H9 (cell line): Measurements from ENCODE around the gene TEX51. TPM values are rescaled to one million over a fixed set of nuclear protein-coding genes. Genes with fewer than 3 reads are reported as not detected.

ENCODE experiments used
- DNase-seq: peaks from one replicate; pipeline ENCODE4 v3.0.0-alpha.2; 2017
- H2AFZ ChIP-seq: one replicate; pipeline ENCODE4 v1.6.1; 2013; ENCODE audit warnings: mild to moderate bottlenecking, low read length, control low read depth, moderate library complexity
- H2AK5ac ChIP-seq: 2 replicates; pipeline ENCODE4 v1.6.1; 2013; ENCODE audit warnings: low read length, control low read depth, mixed read lengths; ENCODE audit not compliant: insufficient read length
- H2BK120ac ChIP-seq: one replicate; pipeline ENCODE4 v1.6.1; 2013; ENCODE audit warnings: low read depth, mild to moderate bottlenecking, low read length, control low read depth, inconsistent platforms; ENCODE audit not compliant: poor library complexity, severe bottlenecking
- H2BK12ac ChIP-seq: 2 replicates; pipeline ENCODE4 v1.6.1; 2013; ENCODE audit warnings: low read length, control low read depth, mixed read lengths, low read depth; ENCODE audit not compliant: insufficient read length
- H2BK15ac ChIP-seq: 2 replicates; pipeline ENCODE4 v1.6.1; 2013; ENCODE audit warnings: low read depth, low read length, control low read depth
- H2BK20ac ChIP-seq: one replicate; pipeline ENCODE4 v1.6.1; 2013; ENCODE audit warnings: low read depth, mild to moderate bottlenecking, low read length, control low read depth, inconsistent platforms; ENCODE audit not compliant: poor library complexity, severe bottlenecking
- H2BK5ac ChIP-seq: 2 replicates; pipeline ENCODE4 v1.6.1; 2013; ENCODE audit warnings: low read length, control low read depth, mixed read lengths; ENCODE audit not compliant: insufficient read length
- H3K14ac ChIP-seq: 2 replicates; pipeline ENCODE4 v1.6.1; 2013; ENCODE audit warnings: low read length, control low read depth; ENCODE audit not compliant: insufficient read depth
- H3K18ac ChIP-seq: 2 replicates; pipeline ENCODE4 v1.6.1; 2013; ENCODE audit warnings: low read depth, mild to moderate bottlenecking, mixed read lengths, low read length, control low read depth; ENCODE audit not compliant: insufficient read length
- H3K23ac ChIP-seq: 2 replicates; pipeline ENCODE4 v1.6.1; 2013; ENCODE audit warnings: low read length, control low read depth, mixed read lengths, low read depth; ENCODE audit not compliant: insufficient read length
- H3K23me2 ChIP-seq: 2 replicates; pipeline ENCODE4 v1.6.1; 2013; ENCODE audit warnings: low read depth, mild to moderate bottlenecking, mixed read lengths, low read length, control low read depth; ENCODE audit not compliant: insufficient read length, poor library complexity, severe bottlenecking
- H3K27ac ChIP-seq: 2 replicates; pipeline ENCODE4 v1.5.1; 2013; ENCODE audit warnings: low read length, control low read depth, mixed read lengths, low read depth; ENCODE audit not compliant: insufficient read length
- H3K27me3 ChIP-seq: 2 replicates; pipeline ENCODE4 v1.6.1; 2013; ENCODE audit warnings: low read length, control low read depth, inconsistent platforms; ENCODE audit not compliant: insufficient read depth
- H3K4ac ChIP-seq: 2 replicates; pipeline ENCODE4 v1.6.1; 2013; ENCODE audit warnings: low read depth, mild to moderate bottlenecking, control low read depth, inconsistent platforms, low read length, moderate library complexity
- H3K4me1 ChIP-seq: 2 replicates; pipeline ENCODE4 v1.6.1; 2013; ENCODE audit warnings: low read length, control low read depth, inconsistent platforms; ENCODE audit not compliant: insufficient read depth
- H3K4me2 ChIP-seq: 2 replicates; pipeline ENCODE4 v1.6.1; 2013; ENCODE audit warnings: low read length, control low read depth, mixed read lengths; ENCODE audit not compliant: insufficient read length, insufficient read depth
- H3K56ac ChIP-seq: 2 replicates; pipeline ENCODE4 v1.6.1; 2013; ENCODE audit warnings: low read depth, mild to moderate bottlenecking, mixed read lengths, low read length, control low read depth; ENCODE audit not compliant: insufficient read length
- H3K79me1 ChIP-seq: 2 replicates; pipeline ENCODE4 v1.6.1; 2013; ENCODE audit warnings: low read depth, mild to moderate bottlenecking, moderate library complexity, low read length, control low read depth, inconsistent platforms; ENCODE audit not compliant: insufficient read depth, poor library complexity, severe bottlenecking
- H3K79me2 ChIP-seq: 2 replicates; pipeline ENCODE4 v1.6.1; 2013; ENCODE audit warnings: low read length, control low read depth, inconsistent platforms; ENCODE audit not compliant: insufficient read depth
- H3K9ac ChIP-seq: 2 replicates; pipeline ENCODE4 v1.6.1; 2013; ENCODE audit warnings: low read length, control low read depth, mixed read lengths; ENCODE audit not compliant: insufficient read length; ENCODE audit errors: extremely low read depth
- H3K9me3 ChIP-seq: one replicate; pipeline ENCODE4 v1.6.1; 2013; ENCODE audit warnings: low read depth, low read length, inconsistent platforms; ENCODE audit not compliant: control insufficient read depth
- H3T11ph ChIP-seq: one replicate; pipeline ENCODE4 v1.6.1; 2013; ENCODE audit warnings: mild to moderate bottlenecking, low read length, control low read depth, inconsistent platforms
- H4K20me1 ChIP-seq: one replicate; pipeline ENCODE4 v1.6.1; 2013; ENCODE audit not compliant: control insufficient read depth, insufficient read length, insufficient read depth
- H4K5ac ChIP-seq: 2 replicates; pipeline ENCODE4 v1.6.1; 2013; ENCODE audit warnings: low read depth, mild to moderate bottlenecking, mixed read lengths, low read length, control low read depth; ENCODE audit not compliant: insufficient read length
- H4K8ac ChIP-seq: replicated peaks from 2 replicates; pipeline ENCODE4 v1.6.1; 2013; ENCODE audit warnings: low read length, control low read depth, mixed read lengths, low read depth; ENCODE audit not compliant: insufficient read length
- H4K91ac ChIP-seq: 2 replicates; pipeline ENCODE4 v1.6.1; 2013; ENCODE audit warnings: low read depth, mild to moderate bottlenecking, moderate library complexity, mixed read lengths, low read length, control low read depth; ENCODE audit not compliant: insufficient read length
- H3K27ac Mint-ChIP-seq, 3 experiments: 2 replicates in 2 of 3; 3 replicates in 1 of 3; pipeline ENCODE4 v1.8.0; 2020 to 2021; ENCODE audit warnings: mixed read lengths in 3 of 3, mild to moderate bottlenecking in 1 of 3, moderate library complexity in 1 of 3
- H3K27me3 Mint-ChIP-seq: 2 replicates; pipeline ENCODE4 v1.8.0; 2021; ENCODE audit warnings: low read depth, mild to moderate bottlenecking, moderate library complexity, mixed read lengths
- H3K36me3 Mint-ChIP-seq, 3 experiments: 2 replicates in 2 of 3; 3 replicates in 1 of 3; pipeline ENCODE4 v1.8.0; 2020 to 2021; ENCODE audit warnings: low read depth in 3 of 3, mixed read lengths in 3 of 3; ENCODE audit not compliant: insufficient read depth in 1 of 3
- H3K4me1 Mint-ChIP-seq, 2 experiments: 2 replicates each; pipeline ENCODE4 v1.8.0; 2020; ENCODE audit warnings: mixed read lengths in 2 of 2
- H3K4me3 Mint-ChIP-seq, 2 experiments: 2 replicates in 1 of 2; 3 replicates in 1 of 2; pipeline ENCODE4 v1.8.0; 2020 to 2021; ENCODE audit warnings: mild to moderate bottlenecking in 2 of 2, mixed read lengths in 2 of 2, moderate library complexity in 1 of 2
- H3K9me3 Mint-ChIP-seq, 2 experiments: 2 replicates in 1 of 2; 3 replicates in 1 of 2; pipeline ENCODE4 v1.8.0; 2020; ENCODE audit warnings: mild to moderate bottlenecking in 2 of 2, mixed read lengths in 2 of 2, moderate library complexity in 1 of 2
- WGBS: extraction: QIAGEN DNeasy Blood & Tissue Kit; methylation state at CpG from one replicate; pipeline ENCODE4 v1.1.7; 2013; ENCODE audit warnings: missing lambda C conversion rate, low lambda C conversion rate, mixed read lengths; ENCODE audit not compliant: insufficient read length; ENCODE audit errors: extremely low coverage; 5-methylcytosine and 5-hydroxymethylcytosine counted together
- total RNA-seq: library from RNA; stranded (reverse); gene quantifications from 2 replicates; pipeline ENCODE4 v1.2.1, GENCODE V29; 2021
- TF ChIP-seq, protein P1 (sequence below): fragments of 200-600 bp; sonication (generic); conservative IDR thresholded peaks from 3 replicates; pipeline ENCODE4 v1.8.0; 2021; ENCODE audit warnings: antibody characterized with exemption, mild to moderate bottlenecking

TEX51 gene
- total RNA-seq, 1 experiment from 2014 or later: not detected

DNA sequence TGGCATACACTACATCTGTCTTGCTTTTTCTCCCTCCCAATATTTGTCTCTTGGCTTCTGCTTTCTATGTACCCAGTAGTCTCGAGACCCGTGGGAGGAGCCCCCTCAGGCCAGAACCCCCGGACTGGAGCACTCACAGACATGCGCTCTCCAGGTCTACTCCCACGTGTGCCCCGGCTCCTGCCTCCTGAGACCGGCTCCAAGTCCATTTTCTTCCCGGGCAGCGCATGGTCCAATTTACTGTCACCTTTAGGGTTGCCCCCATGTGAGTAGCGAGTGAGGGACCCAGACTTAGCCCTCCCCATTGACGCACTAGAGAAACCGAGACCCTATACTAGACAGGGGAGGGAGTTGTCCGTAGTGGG is 11.8 kb upstream of the TEX51 start:
- peaks cover 0 to 3% of the 10 kb centered on the region in 2 experiments; a peak in 1 of 5 replicates for H3K9me3 Mint-ChIP-seq
- Histone ChIP-seq H3K23ac (no peak overlapping the region), H3T11ph (no peak overlapping the region), H3K18ac (no peak overlapping the region), H3K23me2 (peaks cover 5% of the 10 kb centered on the region), H2AFZ (no peak overlapping the region), H3K79me1 (no peaks in the 10 kb centered on the region), H3K14ac (no peak overlapping the region), H2BK5ac (no peak overlapping the region), H2BK12ac (no peak overlapping the region), H4K91ac (no peak overlapping the region), H4K20me1 (no peaks in the 10 kb centered on the region), H3K4ac (no peak overlapping the region), H3K56ac (no peak overlapping the region), H3K9me3 (no peaks in the 10 kb centered on the region), H2BK20ac (no peak overlapping the region), H3K9ac (no peak overlapping the region), H4K5ac (no peak overlapping the region), H4K8ac (no peak overlapping the region), H3K4me1 (no peaks in the 10 kb centered on the region), H3K79me2 (no peaks in the 10 kb centered on the region), H2BK15ac (no peak overlapping the region), H3K27me3 (no peaks in the 10 kb centered on the region), H2AK5ac (no peak overlapping the region), H3K4me2 (peak overlapping the region; percentile 58), H3K27ac (no peak overlapping the region), H2BK120ac (no peak overlapping the region)
- peaks cover 24% of the 10 kb centered on the region for H3K27me3 Mint-ChIP-seq
- TF ChIP-seq, protein P1, sequence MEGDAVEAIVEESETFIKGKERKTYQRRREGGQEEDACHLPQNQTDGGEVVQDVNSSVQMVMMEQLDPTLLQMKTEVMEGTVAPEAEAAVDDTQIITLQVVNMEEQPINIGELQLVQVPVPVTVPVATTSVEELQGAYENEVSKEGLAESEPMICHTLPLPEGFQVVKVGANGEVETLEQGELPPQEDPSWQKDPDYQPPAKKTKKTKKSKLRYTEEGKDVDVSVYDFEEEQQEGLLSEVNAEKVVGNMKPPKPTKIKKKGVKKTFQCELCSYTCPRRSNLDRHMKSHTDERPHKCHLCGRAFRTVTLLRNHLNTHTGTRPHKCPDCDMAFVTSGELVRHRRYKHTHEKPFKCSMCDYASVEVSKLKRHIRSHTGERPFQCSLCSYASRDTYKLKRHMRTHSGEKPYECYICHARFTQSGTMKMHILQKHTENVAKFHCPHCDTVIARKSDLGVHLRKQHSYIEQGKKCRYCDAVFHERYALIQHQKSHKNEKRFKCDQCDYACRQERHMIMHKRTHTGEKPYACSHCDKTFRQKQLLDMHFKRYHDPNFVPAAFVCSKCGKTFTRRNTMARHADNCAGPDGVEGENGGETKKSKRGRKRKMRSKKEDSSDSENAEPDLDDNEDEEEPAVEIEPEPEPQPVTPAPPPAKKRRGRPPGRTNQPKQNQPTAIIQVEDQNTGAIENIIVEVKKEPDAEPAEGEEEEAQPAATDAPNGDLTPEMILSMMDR: no peak
- DNase-seq: no peak
- H3K36me3 Mint-ChIP-seq: no peaks in the 10 kb centered on the region; a peak in 1 of 7 replicates
- peak overlapping the region; percentile 60 to 70; a peak in 3 of 5 replicates for H3K4me3 Mint-ChIP-seq
- peak overlapping the region in 1 of 3 experiments; percentile 3; a peak in 1 of 7 replicates for H3K27ac Mint-ChIP-seq
- H3K4me1 Mint-ChIP-seq: peaks cover 16 to 25% of the 10 kb centered on the region in 2 experiments
- no CpG with 5 or more reads among the region's 13 CpGs for WGBS
